ENCODE data around the gene SRXN1.

Gene SRXN1

DNA sequence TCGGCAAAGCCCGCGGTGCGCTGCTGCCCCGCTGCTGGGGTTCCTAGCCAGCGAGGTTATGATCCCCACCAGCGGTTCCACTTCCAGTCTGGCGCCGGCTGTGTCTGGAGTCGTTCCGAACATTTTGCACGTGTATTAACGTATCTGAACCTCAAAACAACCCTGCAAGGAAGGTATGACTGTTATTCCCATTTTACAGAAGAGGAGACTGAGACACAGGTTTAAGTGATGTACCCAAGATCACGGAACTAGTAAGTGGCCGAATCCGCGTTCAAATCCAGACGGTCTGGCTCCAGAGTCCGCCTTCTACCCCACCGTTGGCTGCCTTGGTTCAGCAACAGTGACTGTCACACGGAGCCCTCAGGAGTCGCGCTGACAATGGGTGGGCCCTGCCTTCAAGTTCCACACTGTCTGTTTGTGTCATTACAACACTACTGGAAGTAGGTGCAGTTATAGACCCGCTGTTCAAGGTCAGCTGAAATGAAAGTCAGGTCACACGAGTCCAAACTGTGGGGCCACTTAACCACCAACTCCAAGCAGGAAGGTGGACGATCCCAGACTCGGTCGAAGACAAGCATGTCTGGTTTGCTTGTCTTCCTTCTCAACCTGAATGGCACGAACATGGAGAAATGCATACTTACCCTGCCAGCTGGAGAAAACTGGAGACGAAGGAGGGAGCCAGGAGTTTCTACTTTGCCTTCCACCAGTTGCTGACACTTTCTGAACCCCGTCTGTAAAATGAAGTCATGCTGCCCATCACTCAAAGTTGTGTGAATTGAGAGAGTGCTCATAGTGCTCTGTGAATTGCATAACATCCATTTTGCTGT, 803 bp upstream of the SRXN1 start:
- ATAC-seq (ENCODE audit: insufficient read depth, low read depth) (no peak), DNase-seq (no peak)
- H3K27ac ChIP-seq (ENCODE audit: low read length) = no peak overlapping the region
- no peak overlapping the region for H3K4me2 ChIP-seq (ENCODE audit: insufficient read depth, low read length)
- no peak overlapping the region for H3K4me3 ChIP-seq (ENCODE audit: low read depth in 1 of 2, low read length in 2 of 2)
- H3K9me3 ChIP-seq (ENCODE audit: insufficient read depth, low read length, severe bottlenecking) = no peaks in the 10 kb centered on the region
- no peak overlapping the region for H3K9ac ChIP-seq (ENCODE audit: low read depth, low read length)
- H2AFZ ChIP-seq (ENCODE audit: low read depth, low read length) = no peak overlapping the region
- peaks cover 13% of the 10 kb centered on the region for H3K27me3 ChIP-seq (ENCODE audit: insufficient read depth, low read length, poor library complexity)
- no peaks in the 10 kb centered on the region for H4K20me1 ChIP-seq (ENCODE audit: insufficient read depth, low read length)
- TF ChIP-seq EZH2 (IDR thresholded peaks at IDR 0.05; ENCODE audit: borderline replicate concordance, low read depth, low read length, severe bottlenecking) = no peak
- TF ChIP-seq, protein P1, sequence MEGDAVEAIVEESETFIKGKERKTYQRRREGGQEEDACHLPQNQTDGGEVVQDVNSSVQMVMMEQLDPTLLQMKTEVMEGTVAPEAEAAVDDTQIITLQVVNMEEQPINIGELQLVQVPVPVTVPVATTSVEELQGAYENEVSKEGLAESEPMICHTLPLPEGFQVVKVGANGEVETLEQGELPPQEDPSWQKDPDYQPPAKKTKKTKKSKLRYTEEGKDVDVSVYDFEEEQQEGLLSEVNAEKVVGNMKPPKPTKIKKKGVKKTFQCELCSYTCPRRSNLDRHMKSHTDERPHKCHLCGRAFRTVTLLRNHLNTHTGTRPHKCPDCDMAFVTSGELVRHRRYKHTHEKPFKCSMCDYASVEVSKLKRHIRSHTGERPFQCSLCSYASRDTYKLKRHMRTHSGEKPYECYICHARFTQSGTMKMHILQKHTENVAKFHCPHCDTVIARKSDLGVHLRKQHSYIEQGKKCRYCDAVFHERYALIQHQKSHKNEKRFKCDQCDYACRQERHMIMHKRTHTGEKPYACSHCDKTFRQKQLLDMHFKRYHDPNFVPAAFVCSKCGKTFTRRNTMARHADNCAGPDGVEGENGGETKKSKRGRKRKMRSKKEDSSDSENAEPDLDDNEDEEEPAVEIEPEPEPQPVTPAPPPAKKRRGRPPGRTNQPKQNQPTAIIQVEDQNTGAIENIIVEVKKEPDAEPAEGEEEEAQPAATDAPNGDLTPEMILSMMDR (IDR thresholded peaks at IDR 0.05; ENCODE audit: borderline replicate concordance, extremely low read depth, low read length, poor library complexity, severe bottlenecking) = no peak
- H3K4me1 ChIP-seq (ENCODE audit: insufficient read depth, low read length) = no peaks in the 10 kb centered on the region
- H3K79me2 ChIP-seq (ENCODE audit: insufficient read depth, low read length) = no peaks in the 10 kb centered on the region
- no peaks in the 10 kb centered on the region for H3K36me3 ChIP-seq (ENCODE audit: insufficient read depth, low read length)

DNA sequence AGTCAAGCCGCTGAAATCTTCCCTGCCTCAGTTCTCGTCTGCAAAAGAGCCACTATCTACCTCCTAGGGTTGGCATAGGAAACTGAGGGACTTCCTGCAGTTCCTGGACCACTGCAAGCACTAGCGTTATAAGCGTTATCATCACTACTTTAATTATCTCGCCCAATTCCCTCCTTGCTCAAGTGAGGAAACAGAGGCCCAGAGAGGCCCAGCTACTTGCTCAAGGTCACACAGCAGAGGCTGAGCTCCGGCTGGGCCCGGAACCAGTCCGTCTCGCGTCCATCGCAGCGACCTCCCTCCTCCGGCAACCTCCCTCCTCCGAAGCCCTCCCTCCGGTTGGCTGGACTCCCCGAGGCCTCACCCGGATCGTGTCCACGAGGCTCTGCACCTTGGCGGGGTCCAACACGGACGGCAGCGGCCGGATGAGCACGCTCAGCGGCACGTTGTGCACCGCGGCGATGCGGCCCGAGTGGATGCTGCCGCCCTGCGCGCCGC, 338 bp downstream of the SRXN1 start:
- no peak for TF ChIP-seq EZH2 (IDR thresholded peaks at IDR 0.05; ENCODE audit: borderline replicate concordance, low read depth, low read length, severe bottlenecking)
- TF ChIP-seq, protein P1 (IDR thresholded peaks at IDR 0.05; ENCODE audit: borderline replicate concordance, extremely low read depth, low read length, poor library complexity, severe bottlenecking) = no peak
- Histone ChIP-seq H3K9me3 (ENCODE audit: insufficient read depth, low read length, severe bottlenecking) (no peaks in the 10 kb centered on the region), H3K4me1 (ENCODE audit: insufficient read depth, low read length) (no peaks in the 10 kb centered on the region), H3K27ac (ENCODE audit: low read length) (no peak overlapping the region), H3K36me3 (ENCODE audit: insufficient read depth, low read length) (no peaks in the 10 kb centered on the region), H3K79me2 (ENCODE audit: insufficient read depth, low read length) (no peaks in the 10 kb centered on the region), H3K27me3 (ENCODE audit: insufficient read depth, low read length, poor library complexity) (peaks cover 3% of the 10 kb centered on the region), H3K4me2 (ENCODE audit: insufficient read depth, low read length) (no peak overlapping the region), H3K4me3 (ENCODE audit: low read depth in 1 of 2, low read length in 2 of 2) (no peak overlapping the region), H4K20me1 (ENCODE audit: insufficient read depth, low read length) (no peaks in the 10 kb centered on the region), H2AFZ (ENCODE audit: low read depth, low read length) (no peak overlapping the region), H3K9ac (ENCODE audit: low read depth, low read length) (no peak overlapping the region)
- ATAC-seq (ENCODE audit: insufficient read depth, low read depth) (no peak), DNase-seq (no peak)

DNA sequence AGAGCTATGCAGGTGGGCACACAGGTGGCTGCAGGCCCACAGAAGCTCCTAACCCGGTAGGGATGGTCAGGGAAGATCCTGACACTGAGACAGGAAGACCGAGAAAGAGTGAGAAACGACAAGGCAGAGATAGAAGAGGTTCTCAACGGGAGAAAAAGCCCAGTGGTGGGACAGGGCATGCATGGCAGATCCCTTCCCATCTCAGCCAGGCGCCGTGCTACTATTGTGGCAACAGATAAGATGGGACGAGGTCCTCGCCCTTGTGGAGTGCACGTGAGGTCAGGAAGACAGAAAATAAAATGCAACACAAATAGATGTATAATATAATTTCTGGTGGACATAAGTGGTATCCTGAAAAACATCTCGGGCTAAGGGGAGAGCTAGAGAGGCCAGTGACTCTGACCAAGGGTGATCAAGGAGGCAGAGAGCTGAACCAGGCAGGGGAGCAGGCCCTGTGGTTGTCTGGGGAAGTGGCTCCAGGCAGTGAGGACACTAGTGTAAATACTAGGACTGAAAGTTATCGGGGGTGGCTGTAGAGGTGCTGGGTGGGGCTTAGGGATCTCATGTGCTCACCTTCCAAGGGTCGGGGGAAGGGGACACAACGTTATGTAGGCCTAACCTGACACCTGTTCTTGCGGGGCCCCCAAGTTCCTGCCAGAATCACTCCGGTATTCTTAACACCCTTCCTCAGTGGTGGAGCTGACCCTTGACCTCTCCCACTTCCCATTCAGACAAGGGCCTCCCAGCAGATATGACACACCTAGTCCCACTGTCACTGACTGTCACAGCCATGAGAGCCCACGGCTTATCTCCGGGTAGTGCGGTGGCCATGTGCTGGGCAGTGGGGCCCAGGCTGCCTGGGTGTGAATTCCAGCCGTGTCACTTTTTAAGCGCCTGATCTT, 1.0 kb downstream of the SRXN1 start:
- Histone ChIP-seq H3K27ac (ENCODE audit: low read length) (no peak overlapping the region), H3K79me2 (ENCODE audit: insufficient read depth, low read length) (no peaks in the 10 kb centered on the region)

More for the DNA sequence above, 1.0 kb downstream of the SRXN1 start:
- DNase-seq (no peak), ATAC-seq (ENCODE audit: insufficient read depth, low read depth) (no peak)
- H3K4me1 ChIP-seq (ENCODE audit: insufficient read depth, low read length) = no peaks in the 10 kb centered on the region
- H3K4me2 ChIP-seq (ENCODE audit: insufficient read depth, low read length) = no peak overlapping the region
- H4K20me1 ChIP-seq (ENCODE audit: insufficient read depth, low read length) = no peaks in the 10 kb centered on the region
- no peak overlapping the region for H3K9ac ChIP-seq (ENCODE audit: low read depth, low read length)
- H3K9me3 ChIP-seq (ENCODE audit: insufficient read depth, low read length, severe bottlenecking) = no peaks in the 10 kb centered on the region
- no peaks in the 10 kb centered on the region for H3K27me3 ChIP-seq (ENCODE audit: insufficient read depth, low read length, poor library complexity)
- H2AFZ ChIP-seq (ENCODE audit: low read depth, low read length) = no peak overlapping the region
- no peaks in the 10 kb centered on the region for H3K36me3 ChIP-seq (ENCODE audit: insufficient read depth, low read length)
- no peak overlapping the region for H3K4me3 ChIP-seq (ENCODE audit: low read depth in 1 of 2, low read length in 2 of 2)
- TF ChIP-seq, protein P1 (IDR thresholded peaks at IDR 0.05; ENCODE audit: borderline replicate concordance, extremely low read depth, low read length, poor library complexity, severe bottlenecking) = no peak
- no peak for TF ChIP-seq EZH2 (IDR thresholded peaks at IDR 0.05; ENCODE audit: borderline replicate concordance, low read depth, low read length, severe bottlenecking)
